Measurements from ENCODE around the gene GSS. TPM values are rescaled to one million over a fixed set of nuclear protein-coding genes. Genes with fewer than 3 reads are reported as not detected.

Gene GSS
- polyA plus RNA-seq, 1 donor = 29.7 TPM

Other genes with a start within 250 kb of the GSS start
- 18.1 TPM for gene NCOA6, start 130.2 kb downstream of the GSS start, polyA plus RNA-seq (ENCODE audit: insufficient read length)
- 20.5 TPM for gene GGT7, start 83.0 kb downstream of the GSS start, polyA plus RNA-seq (ENCODE audit: insufficient read length)
- gene ACSS2, start 79.2 kb downstream of the GSS start, polyA plus RNA-seq (ENCODE audit: insufficient read length) = 61.0 TPM
- 114 TPM for gene MYH7B, start 62 bp upstream of the GSS start, polyA plus RNA-seq (ENCODE audit: insufficient read length)
- 52.6 TPM for gene TRPC4AP, start 137.0 kb upstream of the GSS start, polyA plus RNA-seq (ENCODE audit: insufficient read length)
- gene EDEM2, start 191.5 kb upstream of the GSS start, polyA plus RNA-seq (ENCODE audit: insufficient read length) = 8.6 TPM
- gene PROCR, start 216.3 kb upstream of the GSS start, polyA plus RNA-seq (ENCODE audit: insufficient read length) = 35.5 TPM

All from forelimb muscle (tissue), 1 donor.